ENCODE measurements around the gene CLK3. TPM values are rescaled to one million over a fixed set of nuclear protein-coding genes. Genes with fewer than 3 reads are reported as not detected.

The CLK3 gene
- total and polyA plus RNA-seq, 8 donors, result 23.1 to 89.9 (median 29.8) TPM

DNA sequence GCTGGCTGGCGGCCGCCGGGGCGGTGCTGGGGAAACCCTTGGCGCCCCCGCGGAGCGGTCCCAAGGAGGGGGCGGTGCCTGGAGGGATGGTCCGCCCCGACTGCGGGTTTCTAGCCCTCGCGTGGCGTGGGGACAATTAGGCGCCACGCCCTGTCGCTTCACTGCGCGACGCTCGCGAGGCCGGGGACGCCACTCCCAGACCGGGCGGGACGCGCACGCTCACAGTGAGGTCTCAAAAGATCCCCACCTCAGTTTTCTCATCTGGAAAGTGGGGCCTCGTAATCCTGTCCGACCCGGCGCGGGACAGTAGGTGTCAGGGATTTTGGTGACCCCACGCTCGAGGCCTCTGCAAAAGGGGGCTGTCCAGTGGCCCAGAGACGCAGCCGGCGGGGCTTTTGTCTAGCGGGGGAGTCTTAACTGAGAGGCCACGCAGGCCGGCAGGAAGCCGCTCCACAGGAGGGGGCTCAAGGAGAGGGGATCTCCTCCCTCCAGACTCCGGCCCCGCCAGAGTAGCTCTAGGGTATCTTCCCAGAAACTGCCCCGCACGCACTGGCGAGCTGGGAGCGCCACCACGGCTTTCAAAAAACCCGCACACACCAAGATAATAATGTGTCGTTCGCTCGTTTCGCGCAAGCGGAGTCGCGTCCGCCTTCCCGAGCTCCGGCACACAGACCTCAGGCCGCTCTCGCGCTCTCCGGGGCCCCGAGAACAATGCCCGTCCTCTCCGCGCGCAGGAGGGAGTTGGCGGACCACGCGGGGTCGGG lies 710 bp upstream of the CLK3 start:
- no peak for FAIRE-seq
- Histone ChIP-seq H3K27ac (peak overlapping the region; percentile 89 to 99 (median 97)), H3K4me3 (peak overlapping the region; percentile 84 to 98 (median 94)), H3K4me1 (peaks cover 12 to 15% (median 13%) of the 10 kb centered on the region in 3 donors), H3K9me3 (no peaks in the 10 kb centered on the region), H3K36me3 (peaks cover 0 to 8% (median under 1%) of the 10 kb centered on the region in 3 donors), H3K27me3 (no peaks in the 10 kb centered on the region)
- DNase-seq, result peak; percentile 66 to 85 (median 78)
- 0% methylated on average over 59 to 76 of the region's 76 CpGs for WGBS, 2 donors
- TF ChIP-seq, protein P1, sequence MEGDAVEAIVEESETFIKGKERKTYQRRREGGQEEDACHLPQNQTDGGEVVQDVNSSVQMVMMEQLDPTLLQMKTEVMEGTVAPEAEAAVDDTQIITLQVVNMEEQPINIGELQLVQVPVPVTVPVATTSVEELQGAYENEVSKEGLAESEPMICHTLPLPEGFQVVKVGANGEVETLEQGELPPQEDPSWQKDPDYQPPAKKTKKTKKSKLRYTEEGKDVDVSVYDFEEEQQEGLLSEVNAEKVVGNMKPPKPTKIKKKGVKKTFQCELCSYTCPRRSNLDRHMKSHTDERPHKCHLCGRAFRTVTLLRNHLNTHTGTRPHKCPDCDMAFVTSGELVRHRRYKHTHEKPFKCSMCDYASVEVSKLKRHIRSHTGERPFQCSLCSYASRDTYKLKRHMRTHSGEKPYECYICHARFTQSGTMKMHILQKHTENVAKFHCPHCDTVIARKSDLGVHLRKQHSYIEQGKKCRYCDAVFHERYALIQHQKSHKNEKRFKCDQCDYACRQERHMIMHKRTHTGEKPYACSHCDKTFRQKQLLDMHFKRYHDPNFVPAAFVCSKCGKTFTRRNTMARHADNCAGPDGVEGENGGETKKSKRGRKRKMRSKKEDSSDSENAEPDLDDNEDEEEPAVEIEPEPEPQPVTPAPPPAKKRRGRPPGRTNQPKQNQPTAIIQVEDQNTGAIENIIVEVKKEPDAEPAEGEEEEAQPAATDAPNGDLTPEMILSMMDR (IDR thresholded peaks at IDR 0.05), result no peak
- intact Hi-C loops (cut with DNase I), result loop anchor here in 2 of 3 donors (10.0 kb wide), 2 partner anchors 70 to 240 kb away; partner anchors contain the start of gene ARID3B (in 1 of the 2)
- peak; percentile 58 to 75 (median 70) for ATAC-seq

DNA sequence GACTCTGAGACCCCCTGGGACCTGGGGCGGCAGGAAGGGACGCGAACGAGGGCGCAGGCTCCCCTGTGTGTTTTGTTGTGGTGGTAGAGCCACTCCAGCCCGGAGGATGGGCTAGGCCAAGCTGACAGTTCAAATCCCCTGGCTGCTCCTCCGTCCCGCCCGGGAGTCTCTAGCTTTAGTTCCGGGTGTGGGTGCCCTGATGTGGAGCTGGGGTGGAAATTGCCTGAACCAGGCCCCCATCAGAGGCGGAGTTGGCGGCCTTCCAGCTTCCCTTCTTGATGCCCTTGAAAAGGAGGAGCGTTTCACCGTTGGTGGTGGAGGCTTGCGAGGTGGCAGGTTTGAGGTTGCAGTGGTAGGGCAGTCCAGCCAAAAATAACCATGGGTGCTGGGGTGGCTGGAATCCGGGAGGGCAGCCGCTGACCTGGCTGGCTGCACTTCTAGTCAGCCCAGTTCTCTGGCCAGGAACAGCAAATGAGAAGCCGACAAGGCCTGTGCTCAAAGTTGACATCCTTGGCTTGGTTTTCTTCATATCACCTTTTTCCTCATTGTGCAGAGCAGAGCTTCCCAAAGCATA lies 817 bp downstream of the CLK3 start:
- DNase-seq, result peak; percentile 71 to 93 (median 82)
- Histone ChIP-seq H3K9me3 (no peaks in the 10 kb centered on the region), H3K27ac (peak overlapping the region; percentile 89 to 99 (median 97)), H3K27me3 (no peaks in the 10 kb centered on the region), H3K4me3 (peak overlapping the region; percentile 84 to 98 (median 94)), H3K4me1 (peaks cover 12 to 15% (median 13%) of the 10 kb centered on the region in 3 donors), H3K36me3 (peaks cover 5 to 18% (median 7%) of the 10 kb centered on the region in 3 donors)
- 1% methylated on average over 18 of the region's 18 CpGs for WGBS, 2 donors
- TF ChIP-seq, protein P1 (IDR thresholded peaks at IDR 0.05), result no peak
- intact Hi-C loops (cut with DNase I), result loop anchor here in 2 of 3 donors (10.0 kb wide), 2 partner anchors 72 to 242 kb away; partner anchors contain the start of gene ARID3B (in 1 of the 2)
- peak; percentile 11 to 26 (median 21) for ATAC-seq
- FAIRE-seq, result no peak

DNA sequence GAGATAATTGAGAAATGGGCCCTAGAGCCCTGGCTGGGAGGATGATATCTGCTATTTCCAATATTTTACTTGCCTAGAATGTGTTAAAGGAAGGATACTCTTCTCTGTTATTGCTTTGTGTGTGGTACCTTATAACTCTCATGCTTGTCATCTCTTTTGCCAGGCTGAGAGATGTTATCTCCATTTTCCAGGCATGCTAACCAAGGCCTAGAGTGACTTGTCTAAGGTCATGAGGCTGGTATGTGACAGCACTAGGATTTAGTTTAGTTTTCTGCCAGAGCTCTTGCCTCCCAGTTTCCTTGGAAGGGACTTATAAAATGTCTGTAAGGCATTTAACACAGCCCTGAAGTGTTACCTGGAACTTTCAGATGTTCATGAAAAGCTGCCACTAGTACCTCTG lies 1.4 kb downstream of the CLK3 start:
- DNase-seq (no peak), ATAC-seq (no peak), FAIRE-seq (no peak)
- H3K36me3 ChIP-seq, result peaks cover 5 to 19% (median 9%) of the 10 kb centered on the region in 3 donors
- H3K4me1 ChIP-seq, result peaks cover 12 to 15% (median 13%) of the 10 kb centered on the region in 3 donors
- TF ChIP-seq, protein P1 (IDR thresholded peaks at IDR 0.05), result no peak
- intact Hi-C loops (cut with DNase I), result loop anchor here in 2 of 3 donors (10.0 kb wide), 2 partner anchors 72 to 242 kb away; partner anchors contain the start of gene ARID3B (in 1 of the 2)
- no peaks in the 10 kb centered on the region for H3K9me3 ChIP-seq
- peak overlapping the region in 2 of 4 donors; percentile 98 to 99 for H3K27ac ChIP-seq
- H3K4me3 ChIP-seq, result peak overlapping the region in 3 of 4 donors; percentile 84 to 98 (median 91)
- no peaks in the 10 kb centered on the region for H3K27me3 ChIP-seq

DNA sequence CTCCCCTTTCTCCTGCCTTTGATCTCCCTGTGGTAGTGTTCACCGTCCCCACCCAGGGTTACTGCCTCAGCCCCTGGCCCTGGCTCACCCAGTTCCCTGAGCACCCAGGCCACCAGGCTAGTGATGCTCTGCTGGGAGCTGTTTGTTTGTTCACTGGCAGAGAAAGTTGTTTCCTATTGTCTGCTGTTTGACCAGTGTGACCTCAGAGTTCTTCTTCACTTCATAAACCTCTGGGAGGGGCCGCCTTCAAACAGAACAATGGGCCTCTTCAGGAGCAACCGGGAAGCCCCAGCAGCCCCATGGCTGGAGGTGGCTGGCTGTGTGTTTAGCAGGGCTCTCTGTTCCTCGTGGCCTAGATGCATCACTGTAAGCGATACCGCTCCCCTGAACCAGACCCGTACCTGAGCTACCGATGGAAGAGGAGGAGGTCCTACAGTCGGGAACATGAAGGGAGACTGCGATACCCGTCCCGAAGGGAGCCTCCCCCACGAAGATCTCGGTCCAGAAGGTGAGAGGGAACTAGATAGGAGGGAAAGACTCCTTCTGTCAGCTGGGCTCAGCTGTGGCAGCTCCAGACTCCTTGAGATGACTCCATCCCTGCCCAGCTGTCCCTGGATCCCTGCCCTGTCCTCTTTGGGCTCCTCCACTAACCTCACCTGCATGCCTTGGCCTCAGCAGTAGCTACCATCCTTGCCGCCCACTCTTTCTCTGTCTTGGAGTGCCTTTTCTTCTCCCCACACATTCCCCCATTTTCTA lies 3.4 kb downstream of the CLK3 start:
- Histone ChIP-seq H3K27ac (no peak overlapping the region), H3K27me3 (no peaks in the 10 kb centered on the region), H3K4me1 (peaks cover 12 to 15% (median 13%) of the 10 kb centered on the region in 3 donors), H3K9me3 (no peaks in the 10 kb centered on the region), H3K36me3 (peaks cover 13 to 39% (median 27%) of the 10 kb centered on the region in 3 donors), H3K4me3 (no peak overlapping the region)
- 75 to 78% methylated on average over 15 of the region's 15 CpGs for WGBS, 2 donors
- intact Hi-C loops (cut with DNase I), result loop anchor here in 2 of 3 donors (10.0 kb wide), 2 partner anchors 74 to 244 kb away; partner anchors contain the start of gene ARID3B (in 1 of the 2)
- ATAC-seq (no peak), FAIRE-seq (no peak), DNase-seq (peak in 1 of 6 donors; percentile 55)
- TF ChIP-seq, protein P1 (IDR thresholded peaks at IDR 0.05), result no peak

Measured in pancreas (tissue), 10 donors.